GM19043 (cell line): ENCODE measurements around the gene LRRC8C.
"Not testable (repeated sequence)": the region's sequence is repeated elsewhere in the genome, so short reads cannot be mapped to it uniquely, and the experiment has no call there.

Source experiments
- ATAC-seq: cut with Tn5 transposase; IDR thresholded peaks from one replicate; pipeline ENCODE4 v1.9.1; 2021; ENCODE audit warnings: low read depth; ENCODE audit not compliant: unreplicated experiment

Gene LRRC8C

GRCh38 chr1:89607586-89608318, 25.2 kb upstream of the LRRC8C start:
- no peak for ATAC-seq

- ATAC-seq = no peak
Measured at GRCh38 chr1:89608319-89608983, 24.5 kb upstream of the LRRC8C start.

- ATAC-seq = no peak
Measured at GRCh38 chr1:89608984-89609725, 23.8 kb upstream of the LRRC8C start.

- no peak for ATAC-seq
Measured at GRCh38 chr1:89609781-89610456, 23.0 kb upstream of the LRRC8C start.

GRCh38 chr1:89610457-89611011, 22.4 kb upstream of the LRRC8C start:
- ATAC-seq = no peak

- ATAC-seq = peak; percentile 97
Measured at GRCh38 chr1:89611721-89612120, 21.2 kb upstream of the LRRC8C start.

- no peak for ATAC-seq
Measured at GRCh38 chr1:89613928-89614327, 19.0 kb upstream of the LRRC8C start.

GRCh38 chr1:89615676-89616598, 17.0 kb upstream of the LRRC8C start:
- ATAC-seq = no peak

GRCh38 chr1:89616844-89617627, 15.9 kb upstream of the LRRC8C start:
- no peak for ATAC-seq

GRCh38 chr1:89620664-89621063, 12.3 kb upstream of the LRRC8C start:
- no peak for ATAC-seq

- no peak for ATAC-seq
Measured at GRCh38 chr1:89622895-89623294, 10.0 kb upstream of the LRRC8C start.

- no peak for ATAC-seq
Measured at GRCh38 chr1:89624314-89624713, 8.6 kb upstream of the LRRC8C start.

GRCh38 chr1:89624715-89625323, 8.1 kb upstream of the LRRC8C start:
- ATAC-seq = no peak

GRCh38 chr1:89627596-89627962, 5.3 kb upstream of the LRRC8C start:
- no peak for ATAC-seq

- ATAC-seq = no peak
Measured at GRCh38 chr1:89629146-89629545, 3.8 kb upstream of the LRRC8C start.

- not testable (repeated sequence) for ATAC-seq
Measured at GRCh38 chr1:89629600-89629999, 3.3 kb upstream of the LRRC8C start.

- ATAC-seq = no peak
Measured at GRCh38 chr1:89630048-89630447, 2.9 kb upstream of the LRRC8C start.

GRCh38 chr1:89631816-89632656, 884 bp upstream of the LRRC8C start:
- no peak for ATAC-seq
